ENCODE data around the gene PYY.
"Not testable (repeated sequence)": the region's sequence is repeated elsewhere in the genome, so short reads cannot be mapped to it uniquely, and the experiment has no call there.

Gene PYY

GRCh38 chr17:43966276-43966675 lies 12.5 kb upstream of the PYY start:
- Histone ChIP-seq H3K27me3 (ENCODE audit: insufficient read depth, low read depth, severe bottlenecking) (no peaks in the 10 kb centered on the region), H3K27ac (no peak overlapping the region), H3K4me3 (ENCODE audit: low read depth, low read length) (no peak overlapping the region), H3K9me3 (ENCODE audit: severe bottlenecking) (peaks cover 2% of the 10 kb centered on the region), H3K36me3 (no peaks in the 10 kb centered on the region)
- no peak for TF ChIP-seq CTCF (IDR thresholded peaks at IDR 0.05; ENCODE audit: low read depth, low read length)
- no peak for DNase-seq

GRCh38 chr17:43962479-43962878 lies 8.7 kb upstream of the PYY start:
- DNase-seq, result no peak
- Histone ChIP-seq H3K27me3 (ENCODE audit: insufficient read depth, low read depth, severe bottlenecking) (no peaks in the 10 kb centered on the region), H3K9me3 (ENCODE audit: severe bottlenecking) (no peaks in the 10 kb centered on the region), H3K36me3 (no peaks in the 10 kb centered on the region), H3K27ac (no peak overlapping the region), H3K4me3 (ENCODE audit: low read depth, low read length) (no peak overlapping the region)
- TF ChIP-seq CTCF (IDR thresholded peaks at IDR 0.05; ENCODE audit: low read depth, low read length), result no peak

- no peak for DNase-seq
- Histone ChIP-seq H3K4me3 (ENCODE audit: low read depth, low read length) (no peak overlapping the region), H3K9me3 (ENCODE audit: severe bottlenecking) (no peaks in the 10 kb centered on the region), H3K27me3 (ENCODE audit: insufficient read depth, low read depth, severe bottlenecking) (no peaks in the 10 kb centered on the region), H3K36me3 (no peaks in the 10 kb centered on the region), H3K27ac (no peak overlapping the region)
- no peak for TF ChIP-seq CTCF (IDR thresholded peaks at IDR 0.05; ENCODE audit: low read depth, low read length)
Measured at GRCh38 chr17:43961954-43962353, 8.2 kb upstream of the PYY start.

- not testable (repeated sequence) for H3K27me3 ChIP-seq (ENCODE audit: insufficient read depth, low read depth, severe bottlenecking); H3K9me3 ChIP-seq (ENCODE audit: severe bottlenecking); H3K36me3 ChIP-seq; H3K4me3 ChIP-seq (ENCODE audit: low read depth, low read length); H3K27ac ChIP-seq; DNase-seq
Measured at GRCh38 chr17:43961292-43961691, 7.6 kb upstream of the PYY start.

- H3K4me3 ChIP-seq (ENCODE audit: low read depth, low read length), result no peak overlapping the region
- no peak for DNase-seq
- TF ChIP-seq CTCF (IDR thresholded peaks at IDR 0.05; ENCODE audit: low read depth, low read length), result no peak
- H3K27me3 ChIP-seq (ENCODE audit: insufficient read depth, low read depth, severe bottlenecking), result no peaks in the 10 kb centered on the region
- H3K36me3 ChIP-seq, result no peaks in the 10 kb centered on the region
- no peaks in the 10 kb centered on the region for H3K9me3 ChIP-seq (ENCODE audit: severe bottlenecking)
- H3K27ac ChIP-seq, result no peak overlapping the region
Measured at GRCh38 chr17:43958748-43959352, 5.1 kb upstream of the PYY start.

- H3K4me3 ChIP-seq (ENCODE audit: low read depth, low read length), result no peak overlapping the region
- no peak for TF ChIP-seq CTCF (IDR thresholded peaks at IDR 0.05; ENCODE audit: low read depth, low read length)
- H3K27me3 ChIP-seq (ENCODE audit: insufficient read depth, low read depth, severe bottlenecking), result no peaks in the 10 kb centered on the region
- no peaks in the 10 kb centered on the region for H3K36me3 ChIP-seq
- no peak overlapping the region for H3K27ac ChIP-seq
- no peaks in the 10 kb centered on the region for H3K9me3 ChIP-seq (ENCODE audit: severe bottlenecking)
- no peak for DNase-seq
Measured at GRCh38 chr17:43956222-43956621, 2.5 kb upstream of the PYY start.
